GM18517 (cell line): ENCODE measurements around the gene EPHB2.

Experiments used
- ATAC-seq: cut with Tn5 transposase; IDR thresholded peaks from one replicate; pipeline ENCODE4 v1.9.1; 2021; ENCODE audit warnings: mild to moderate bottlenecking, moderate library complexity; ENCODE audit not compliant: unreplicated experiment

EPHB2 gene

GRCh38 chr1:22721122-22721873 is 10.7 kb downstream of the EPHB2 start:
- ATAC-seq = no peak

GRCh38 chr1:22722901-22723550 is 12.4 kb downstream of the EPHB2 start:
- ATAC-seq = no peak

- no peak for ATAC-seq
These were observed 17.2 kb downstream of the EPHB2 start for GRCh38 chr1:22727873-22728272.

GRCh38 chr1:22728751-22729399 is 18.2 kb downstream of the EPHB2 start:
- ATAC-seq = no peak

GRCh38 chr1:22729400-22729773 is 18.7 kb downstream of the EPHB2 start:
- no peak for ATAC-seq

GRCh38 chr1:22729912-22730311 is 19.3 kb downstream of the EPHB2 start:
- ATAC-seq = no peak

GRCh38 chr1:22731924-22732720 is 21.5 kb downstream of the EPHB2 start:
- ATAC-seq = no peak

GRCh38 chr1:22733643-22734042 is 23.0 kb downstream of the EPHB2 start:
- no peak for ATAC-seq

- ATAC-seq = no peak
These were observed 26.0 kb downstream of the EPHB2 start for GRCh38 chr1:22736501-22737080.

- no peak for ATAC-seq
These were observed 26.9 kb downstream of the EPHB2 start for GRCh38 chr1:22737374-22738068.

- no peak for ATAC-seq
These were observed 27.4 kb downstream of the EPHB2 start for GRCh38 chr1:22738069-22738435.

GRCh38 chr1:22738522-22738921 is 27.9 kb downstream of the EPHB2 start:
- ATAC-seq = no peak

GRCh38 chr1:22739648-22740385 is 29.2 kb downstream of the EPHB2 start:
- no peak for ATAC-seq

- ATAC-seq = no peak
These were observed 30.5 kb downstream of the EPHB2 start for GRCh38 chr1:22741118-22741517.

- ATAC-seq = no peak
These were observed 35.3 kb downstream of the EPHB2 start for GRCh38 chr1:22745669-22746585.

- no peak for ATAC-seq
These were observed 36.5 kb downstream of the EPHB2 start for GRCh38 chr1:22747021-22747734.

GRCh38 chr1:22747735-22748073 is 37.1 kb downstream of the EPHB2 start:
- no peak for ATAC-seq

GRCh38 chr1:22749503-22749902 is 38.9 kb downstream of the EPHB2 start:
- no peak for ATAC-seq
